Erythroblast (primary cell): ENCODE measurements around the gene SGCA.

ENCODE experiments used
- GATA1 ChIP-seq: IDR thresholded peaks from 2 replicates; pipeline ENCODE4 v1.6.1; 2011; ENCODE audit warnings: low read depth, mild to moderate bottlenecking, control low read depth, low read length, moderate library complexity
- POLR2A ChIP-seq: IDR thresholded peaks from 2 replicates; pipeline ENCODE4 v1.6.1; 2011; ENCODE audit warnings: mild to moderate bottlenecking, low read length

GRCh38 chr17:50183421-50183994 lies 17.7 kb downstream of the SGCA start:
- TF ChIP-seq POLR2A = no peak
- TF ChIP-seq GATA1 = no peak
